HG02642 (cell line): ENCODE measurements around the gene KDM4C.
"Not testable (repeated sequence)": the region's sequence is repeated elsewhere in the genome, so short reads cannot be mapped to it uniquely, and the experiment has no call there.

Source experiments
- ATAC-seq: cut with Tn5 transposase; IDR thresholded peaks from one replicate; pipeline ENCODE4 v1.9.1; 2021; ENCODE audit warnings: mild to moderate bottlenecking; ENCODE audit not compliant: unreplicated experiment, poor library complexity

Gene KDM4C

GRCh38 chr9:7003861-7004260, 246.1 kb downstream of the KDM4C start:
- ATAC-seq = no peak

DNA sequence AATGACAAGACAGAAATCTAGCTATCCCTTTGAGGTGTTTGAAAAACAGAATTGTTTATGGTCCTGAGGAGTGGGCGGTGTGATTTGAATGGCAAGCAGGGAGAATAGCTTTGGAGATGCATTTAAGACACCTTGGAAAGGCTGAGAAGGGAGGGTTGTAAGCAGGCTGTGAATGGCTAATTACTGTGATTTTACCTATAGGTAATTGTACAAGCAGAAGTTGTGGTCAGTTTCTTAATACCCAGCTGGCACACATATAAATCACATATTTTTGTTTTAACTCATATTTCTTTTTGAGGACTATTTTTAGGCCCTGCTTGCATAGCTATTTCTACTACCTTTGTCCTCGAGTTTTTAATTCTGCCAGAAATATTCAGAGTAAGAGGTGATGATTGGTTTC, 248.6 kb downstream of the KDM4C start:
- ATAC-seq = no peak

GRCh38 chr9:7008411-7008810, 250.6 kb downstream of the KDM4C start:
- ATAC-seq = no peak

DNA sequence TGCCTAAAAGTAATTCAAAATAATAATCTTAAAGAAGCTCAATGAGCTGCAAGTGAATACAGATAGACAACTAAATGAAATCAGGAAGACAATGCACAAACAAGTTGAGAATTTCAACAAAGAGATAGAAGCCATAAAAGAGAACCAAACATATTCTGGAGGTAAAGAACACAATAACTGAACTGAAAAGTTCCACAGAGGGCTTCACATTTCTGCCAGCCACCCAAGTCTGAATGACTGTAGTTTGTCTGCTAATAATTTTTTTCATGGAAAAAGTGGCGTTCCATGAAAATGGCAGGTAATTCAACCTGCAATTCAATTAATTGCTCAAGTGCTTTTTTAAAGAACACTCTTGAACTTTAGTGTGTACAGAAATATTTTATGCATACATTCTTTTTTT, 251.3 kb downstream of the KDM4C start:
- ATAC-seq = no peak

GRCh38 chr9:7011395-7012067, 253.8 kb downstream of the KDM4C start:
- peak; percentile 53 for ATAC-seq

GRCh38 chr9:7027996-7028395, 270.2 kb downstream of the KDM4C start:
- ATAC-seq = no peak

- ATAC-seq = no peak
Measured at GRCh38 chr9:7028591-7028990, 270.8 kb downstream of the KDM4C start.

GRCh38 chr9:7030943-7031342, 273.2 kb downstream of the KDM4C start:
- not testable (repeated sequence) for ATAC-seq

- no peak for ATAC-seq
Measured at GRCh38 chr9:7033076-7034045, 275.6 kb downstream of the KDM4C start.

DNA sequence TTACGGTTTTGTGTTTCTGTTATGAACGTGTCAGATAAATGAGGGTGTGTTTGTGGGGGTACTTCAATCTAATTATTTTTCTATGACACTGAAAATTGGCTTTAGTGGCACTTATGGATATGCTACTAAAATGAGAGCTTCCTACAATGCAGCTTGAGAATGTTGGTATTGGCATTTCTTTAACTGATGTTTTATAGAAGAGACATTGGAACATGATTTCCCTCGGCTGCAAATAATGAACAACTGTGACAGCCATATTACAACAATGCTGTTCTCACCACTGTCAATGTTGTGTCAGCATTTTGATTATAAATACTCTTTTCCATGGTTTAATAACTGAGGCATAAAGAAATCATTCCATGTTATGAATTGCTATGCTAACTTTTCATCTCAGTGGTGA, 279.4 kb downstream of the KDM4C start:
- no peak for ATAC-seq

DNA sequence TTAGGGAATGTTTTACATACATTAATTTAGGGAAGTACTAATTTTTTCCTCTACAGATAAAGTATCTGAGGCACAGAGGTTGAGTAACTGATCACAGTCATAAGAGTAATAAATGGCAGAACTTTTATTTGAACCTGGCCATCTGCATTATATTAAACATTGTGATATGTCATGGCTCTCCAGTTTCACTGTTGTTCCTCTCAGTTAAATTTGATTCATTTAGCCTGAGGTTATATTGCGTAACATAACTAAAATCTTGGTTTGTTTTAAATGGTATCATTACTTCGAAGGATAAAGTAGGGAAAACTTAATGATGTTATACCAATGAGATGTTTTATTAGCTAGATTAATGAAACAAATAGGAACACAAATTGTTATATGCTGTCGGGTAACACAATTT, 284.4 kb downstream of the KDM4C start:
- no peak for ATAC-seq

DNA sequence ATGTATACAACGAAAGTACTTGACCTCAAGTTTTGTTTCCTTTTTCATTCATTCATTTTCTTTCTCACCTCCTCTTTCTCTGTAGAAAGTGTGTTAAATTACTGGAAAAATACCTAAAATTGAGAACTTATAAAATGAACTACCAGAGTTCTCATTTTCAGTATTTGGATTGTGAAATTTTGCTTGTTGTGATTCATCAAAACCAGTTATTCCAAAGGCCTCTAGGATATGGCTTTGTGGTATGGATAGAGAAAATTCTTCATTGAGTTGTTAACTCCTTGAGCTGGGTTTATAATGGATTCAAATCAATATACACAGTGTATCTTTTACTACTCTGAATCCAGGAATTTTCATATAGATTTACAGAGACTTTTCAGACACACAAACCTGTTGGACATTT, 287.6 kb downstream of the KDM4C start:
- ATAC-seq = no peak

DNA sequence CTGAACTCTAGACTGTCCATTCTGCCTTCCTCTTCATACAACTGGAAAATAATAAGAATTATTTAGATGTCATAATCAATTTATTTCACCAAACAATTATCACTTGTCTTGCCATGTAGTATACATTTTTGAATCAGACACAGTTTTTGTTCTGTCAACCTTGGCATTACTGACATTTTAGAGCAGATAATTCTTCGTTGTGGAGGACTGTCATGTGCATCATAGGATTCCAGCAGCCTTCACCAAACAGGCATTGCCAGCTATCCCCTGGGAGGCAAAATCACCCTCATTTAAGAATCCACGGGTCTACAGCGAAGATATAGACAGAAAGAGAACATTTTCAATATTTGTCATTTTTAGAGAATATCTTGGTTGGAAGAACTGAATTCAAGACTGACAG, 293.9 kb downstream of the KDM4C start:
- no peak for ATAC-seq

DNA sequence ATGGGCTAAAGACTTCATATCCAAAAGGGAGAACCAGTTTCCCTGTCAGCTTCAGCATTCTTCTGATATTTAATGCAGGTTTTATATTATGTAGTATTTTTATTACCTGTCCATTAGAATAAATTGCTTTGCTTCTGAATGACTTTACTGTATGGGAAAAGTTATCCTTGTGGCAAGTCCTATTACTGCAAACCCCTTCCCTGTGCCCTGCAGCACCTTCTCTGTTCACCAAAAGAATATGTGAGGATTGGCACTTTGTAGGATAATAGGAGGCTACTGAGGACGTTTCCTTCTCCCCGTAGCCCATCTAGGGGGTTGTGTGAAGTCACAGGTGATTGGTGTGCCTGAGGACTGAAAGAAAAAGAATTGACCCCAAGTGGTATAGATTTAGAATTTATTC, 296.1 kb downstream of the KDM4C start:
- ATAC-seq = no peak

DNA sequence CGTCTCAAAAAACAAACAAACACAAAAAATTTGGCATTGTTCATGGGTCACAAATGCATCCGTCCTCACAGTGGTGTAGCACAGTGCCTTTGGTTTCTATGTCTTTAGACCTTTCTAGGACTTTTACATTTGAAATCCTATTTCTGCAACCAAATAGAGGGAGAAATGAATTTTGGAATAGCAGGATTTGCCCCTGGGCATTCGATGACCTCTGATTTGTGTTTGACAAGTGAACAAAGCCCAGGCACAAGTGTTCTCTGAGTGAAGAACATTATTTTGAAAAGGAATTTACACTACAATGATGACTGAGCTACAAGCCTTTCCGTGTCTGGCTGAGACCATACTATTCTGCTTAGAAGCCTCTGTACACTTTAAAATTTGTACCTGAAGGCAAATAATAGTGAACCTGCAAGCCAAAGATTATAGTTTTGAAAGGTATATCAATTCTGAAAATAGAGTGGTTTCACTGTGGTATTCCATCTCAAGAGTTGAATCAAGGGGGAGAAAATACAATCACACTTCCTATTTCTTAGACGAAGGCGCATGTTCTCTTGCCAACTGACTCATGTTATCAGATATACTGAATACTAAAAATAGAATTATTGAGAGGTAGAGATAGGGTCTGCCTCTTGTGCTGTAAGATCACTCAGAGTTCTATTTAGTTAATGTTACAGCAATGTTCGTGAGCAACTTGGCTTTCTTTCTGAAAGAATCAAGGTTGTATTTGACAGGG, 297.6 kb downstream of the KDM4C start:
- ATAC-seq = peak; percentile 42

- no peak for ATAC-seq
Measured at GRCh38 chr9:7056254-7056653, 298.5 kb downstream of the KDM4C start.

DNA sequence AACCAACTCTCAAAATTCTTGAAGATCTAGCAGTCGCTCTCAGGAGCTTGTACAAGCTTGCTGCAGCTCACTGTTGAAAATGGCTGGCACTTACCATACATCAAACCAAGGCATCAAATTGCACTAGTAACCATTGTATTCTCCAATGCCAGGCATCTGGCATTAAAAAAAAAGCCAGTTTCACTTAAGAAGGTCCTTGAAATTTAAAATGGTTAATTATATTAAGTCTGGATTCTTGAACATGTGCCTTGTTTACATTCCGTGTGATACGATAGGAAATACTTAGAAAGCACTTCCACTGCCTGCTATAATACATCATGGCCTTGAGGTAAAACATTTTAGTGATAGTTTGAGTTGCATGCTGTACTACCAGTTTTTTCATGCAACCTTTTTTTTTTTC, 300.7 kb downstream of the KDM4C start:
- no peak for ATAC-seq

- ATAC-seq = no peak
Measured at GRCh38 chr9:7067169-7067568, 309.4 kb downstream of the KDM4C start.

DNA sequence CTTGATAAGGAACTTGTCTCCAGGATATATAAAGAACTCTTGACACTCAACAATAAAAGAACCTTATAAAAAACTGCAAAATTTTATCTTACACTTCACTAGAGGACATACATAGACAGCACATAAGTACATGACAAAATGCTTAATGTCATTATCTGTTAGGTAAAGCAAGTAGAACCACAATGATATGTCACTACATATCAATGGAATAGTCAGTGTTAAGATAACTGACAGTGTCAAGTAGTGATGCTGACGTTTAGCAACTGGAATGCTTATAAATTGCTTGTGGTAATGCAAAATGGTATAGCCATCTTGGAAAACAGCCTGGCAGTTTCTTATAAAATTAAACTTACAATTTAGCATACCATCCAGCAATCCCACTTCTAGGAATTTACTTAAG, 314.1 kb downstream of the KDM4C start:
- ATAC-seq = no peak

- ATAC-seq = no peak
Measured at GRCh38 chr9:7073706-7074105, 315.9 kb downstream of the KDM4C start.

DNA sequence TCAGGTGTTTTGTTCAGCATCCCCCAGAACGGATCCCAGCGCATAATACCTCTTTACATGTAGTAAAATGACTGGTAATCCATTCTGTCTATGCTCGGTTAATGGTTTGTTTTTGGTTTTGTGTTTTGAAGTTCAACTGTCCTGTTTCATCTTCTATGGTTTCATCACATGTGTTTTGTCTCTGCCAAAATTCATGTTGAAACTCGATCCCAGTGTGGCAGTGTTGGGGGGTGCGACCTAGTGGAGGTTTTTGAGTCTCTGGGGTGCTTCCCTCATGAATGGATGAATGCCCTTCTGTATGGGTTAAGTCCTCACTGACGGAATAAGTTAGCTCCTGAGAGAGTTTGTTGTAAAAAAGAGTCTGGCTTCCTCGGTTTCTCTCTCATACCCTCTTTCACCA, 317.4 kb downstream of the KDM4C start:
- ATAC-seq = no peak
